ENCODE measurements around the gene POMP. TPM values are rescaled to one million over a fixed set of nuclear protein-coding genes. Genes with fewer than 3 reads are reported as not detected.
A peak's percentile ranks its signal among the peaks of the same experiment; 100 is the strongest.

POMP gene
- total RNA-seq, 1 experiment from 2014 or later = 102 TPM

GRCh38 chr13:28684257-28684656 lies 25.3 kb downstream of the POMP start:
- WGBS (ENCODE audit: extremely low coverage, insufficient read length, low lambda C conversion rate) = no CpG with 5 or more reads among the region's 7 CpGs
- H3K9me3 Mint-ChIP-seq = peaks cover 8% of the 10 kb centered on the region in 2 experiments
- Histone ChIP-seq H3K4me1 (ENCODE audit: insufficient read depth, low read length) (peaks cover 4% of the 10 kb centered on the region; the same call in 1 of the 2 replicates), H2BK5ac (ENCODE audit: insufficient read length, low read length) (no peak overlapping the region), H3K9ac (ENCODE audit: extremely low read depth, insufficient read length, low read length) (no peak overlapping the region), H4K20me1 (ENCODE audit: control insufficient read depth, insufficient read depth, insufficient read length) (no peaks in the 10 kb centered on the region), H3K79me2 (ENCODE audit: insufficient read depth, low read length) (no peaks in the 10 kb centered on the region), H2AFZ (ENCODE audit: low read length) (no peak overlapping the region), H3K27ac (ENCODE audit: insufficient read length, low read depth, low read length) (no peak overlapping the region), H3K79me1 (ENCODE audit: insufficient read depth, low read depth, low read length, poor library complexity, severe bottlenecking) (no peaks in the 10 kb centered on the region), H3K4me2 (ENCODE audit: insufficient read depth, insufficient read length, low read length) (no peak overlapping the region), H3K56ac (ENCODE audit: insufficient read length, low read depth, low read length) (no peak overlapping the region), H3K23ac (ENCODE audit: insufficient read length, low read depth, low read length) (no peak overlapping the region), H2AK5ac (ENCODE audit: insufficient read length, low read length) (no peak overlapping the region), H2BK20ac (ENCODE audit: low read depth, low read length, poor library complexity, severe bottlenecking) (no peak overlapping the region), H2BK120ac (ENCODE audit: low read depth, low read length, poor library complexity, severe bottlenecking) (no peak overlapping the region), H4K91ac (ENCODE audit: insufficient read length, low read depth, low read length) (no peak overlapping the region), H3T11ph (ENCODE audit: low read length) (no peak overlapping the region), H3K4ac (ENCODE audit: low read depth, low read length) (no peak overlapping the region), H3K14ac (ENCODE audit: insufficient read depth, low read length) (no peak overlapping the region), H3K23me2 (ENCODE audit: insufficient read length, low read depth, low read length, poor library complexity, severe bottlenecking) (no peaks in the 10 kb centered on the region), H4K5ac (ENCODE audit: insufficient read length, low read depth, low read length) (no peak overlapping the region), H3K27me3 (ENCODE audit: insufficient read depth, low read length) (no peaks in the 10 kb centered on the region), H2BK12ac (ENCODE audit: insufficient read length, low read depth, low read length) (no peak overlapping the region), H3K18ac (ENCODE audit: insufficient read length, low read depth, low read length) (no peak overlapping the region), H4K8ac (replicated peaks; ENCODE audit: insufficient read length, low read depth, low read length) (no peak overlapping the region), H3K9me3 (ENCODE audit: control insufficient read depth, low read depth, low read length) (no peaks in the 10 kb centered on the region), H2BK15ac (ENCODE audit: low read depth, low read length) (no peak overlapping the region)
- H3K36me3 Mint-ChIP-seq (ENCODE audit: insufficient read depth in 1 of 3, low read depth in 3 of 3) = peaks cover 3 to 15% (median 4%) of the 10 kb centered on the region in 3 experiments; a peak in 4 of 7 replicates
- no peak overlapping the region for H3K4me3 Mint-ChIP-seq
- TF ChIP-seq CTCF (conservative IDR thresholded peaks at IDR 0.05) = no peak
- DNase-seq = peak; percentile 97
- peaks cover 10 to 17% of the 10 kb centered on the region in 2 experiments for H3K4me1 Mint-ChIP-seq
- no peak overlapping the region for H3K27ac Mint-ChIP-seq
- H3K27me3 Mint-ChIP-seq (ENCODE audit: low read depth) = no peaks in the 10 kb centered on the region

Data from H9 (cell line).